Measurements from ENCODE around the gene STAT6.

DNA sequence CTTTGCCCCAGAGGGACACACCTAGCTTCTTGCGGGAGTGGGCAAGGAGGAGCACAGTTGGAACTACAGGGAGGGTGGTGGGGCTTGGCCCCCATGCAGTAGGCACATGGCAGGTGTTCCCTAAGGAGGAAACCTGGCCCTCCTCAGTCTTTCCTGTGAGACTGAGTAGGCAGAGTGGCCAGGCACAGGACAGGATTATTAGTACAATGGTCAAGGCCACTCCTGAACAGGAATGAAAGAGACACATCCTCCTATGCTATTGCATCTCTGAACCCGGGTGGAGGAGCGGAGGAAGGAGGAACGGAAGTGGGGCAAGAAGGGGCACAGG, 62.1 kb downstream of the STAT6 start:
- no peak for TF ChIP-seq EZH2 (IDR thresholded peaks at IDR 0.05; ENCODE audit: borderline replicate concordance, insufficient read depth, low read depth, low read length, poor library complexity, severe bottlenecking)
- TF ChIP-seq, protein P1, sequence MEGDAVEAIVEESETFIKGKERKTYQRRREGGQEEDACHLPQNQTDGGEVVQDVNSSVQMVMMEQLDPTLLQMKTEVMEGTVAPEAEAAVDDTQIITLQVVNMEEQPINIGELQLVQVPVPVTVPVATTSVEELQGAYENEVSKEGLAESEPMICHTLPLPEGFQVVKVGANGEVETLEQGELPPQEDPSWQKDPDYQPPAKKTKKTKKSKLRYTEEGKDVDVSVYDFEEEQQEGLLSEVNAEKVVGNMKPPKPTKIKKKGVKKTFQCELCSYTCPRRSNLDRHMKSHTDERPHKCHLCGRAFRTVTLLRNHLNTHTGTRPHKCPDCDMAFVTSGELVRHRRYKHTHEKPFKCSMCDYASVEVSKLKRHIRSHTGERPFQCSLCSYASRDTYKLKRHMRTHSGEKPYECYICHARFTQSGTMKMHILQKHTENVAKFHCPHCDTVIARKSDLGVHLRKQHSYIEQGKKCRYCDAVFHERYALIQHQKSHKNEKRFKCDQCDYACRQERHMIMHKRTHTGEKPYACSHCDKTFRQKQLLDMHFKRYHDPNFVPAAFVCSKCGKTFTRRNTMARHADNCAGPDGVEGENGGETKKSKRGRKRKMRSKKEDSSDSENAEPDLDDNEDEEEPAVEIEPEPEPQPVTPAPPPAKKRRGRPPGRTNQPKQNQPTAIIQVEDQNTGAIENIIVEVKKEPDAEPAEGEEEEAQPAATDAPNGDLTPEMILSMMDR (IDR thresholded peaks at IDR 0.05): no peak

Measured in B cell (primary cell).